ENCODE measurements around the gene THSD7A. TPM values are rescaled to one million over a fixed set of nuclear protein-coding genes. Genes with fewer than 3 reads are reported as not detected.

The THSD7A gene
- total RNA-seq, 3 donors from 2014 or later (not counting 1 experiment from before 2014, with no cell fraction given): 0.29 to 8.6 TPM; not detected in 1

GRCh38 chr7:11474902-11475585 lies 357.0 kb downstream of the THSD7A start:
- no peak for TF ChIP-seq CTCF (IDR thresholded peaks at IDR 0.05)
- H3K9me3 ChIP-seq (ENCODE audit: control insufficient read depth, insufficient read depth, low read length): no peaks in the 10 kb centered on the region
- no peak overlapping the region for H3K4me3 ChIP-seq (ENCODE audit: low read length)
- no peaks in the 10 kb centered on the region for H3K4me1 ChIP-seq (ENCODE audit: control insufficient read depth, insufficient read depth, low read length)
- no peaks in the 10 kb centered on the region for H3K4me1 Mint-ChIP-seq
- no peaks in the 10 kb centered on the region for H3K27me3 ChIP-seq (ENCODE audit: control insufficient read depth, insufficient read depth, low read length)
- intact Hi-C loops (cut with micrococcal nuclease): no loop called here
- peaks cover 6 to 12% of the 10 kb centered on the region in 2 donors for H3K9me3 Mint-ChIP-seq
- H3K27ac ChIP-seq (ENCODE audit: low read length): no peak overlapping the region
- H3K4me3 Mint-ChIP-seq: no peak overlapping the region
- DNase-seq (no peak), ATAC-seq (no peak)
- WGBS (ENCODE audit: insufficient coverage): 85% methylated on average over 6 of the region's 6 CpGs
- no peaks in the 10 kb centered on the region for H3K36me3 ChIP-seq (ENCODE audit: control insufficient read depth, insufficient read depth, low read length)
- no peak overlapping the region for H3K27ac Mint-ChIP-seq
- no peaks in the 10 kb centered on the region for H3K36me3 Mint-ChIP-seq
- no peaks in the 10 kb centered on the region for H3K27me3 Mint-ChIP-seq (ENCODE audit: low read depth in 2 of 2)

GRCh38 chr7:11473807-11474424 lies 358.1 kb downstream of the THSD7A start:
- ATAC-seq (no peak), DNase-seq (no peak)
- H3K27ac ChIP-seq (ENCODE audit: low read length): no peak overlapping the region
- Mint-ChIP-seq H3K4me1 (no peaks in the 10 kb centered on the region), H3K36me3 (no peaks in the 10 kb centered on the region), H3K4me3 (no peak overlapping the region), H3K9me3 (peaks cover 5 to 12% of the 10 kb centered on the region in 2 donors), H3K27me3 (ENCODE audit: low read depth in 2 of 2) (no peaks in the 10 kb centered on the region), H3K27ac (no peak overlapping the region)
- H3K27me3 ChIP-seq (ENCODE audit: control insufficient read depth, insufficient read depth, low read length): no peaks in the 10 kb centered on the region
- no peak for TF ChIP-seq CTCF (IDR thresholded peaks at IDR 0.05)
- H3K4me1 ChIP-seq (ENCODE audit: control insufficient read depth, insufficient read depth, low read length): no peaks in the 10 kb centered on the region
- H3K9me3 ChIP-seq (ENCODE audit: control insufficient read depth, insufficient read depth, low read length): no peaks in the 10 kb centered on the region
- intact Hi-C loops (cut with micrococcal nuclease): no loop called here
- H3K36me3 ChIP-seq (ENCODE audit: control insufficient read depth, insufficient read depth, low read length): no peaks in the 10 kb centered on the region
- no peak overlapping the region for H3K4me3 ChIP-seq (ENCODE audit: low read length)
- WGBS (ENCODE audit: insufficient coverage): 90% methylated on average over 8 of the region's 8 CpGs

- Mint-ChIP-seq H3K27ac (no peak overlapping the region), H3K36me3 (no peaks in the 10 kb centered on the region), H3K4me1 (no peaks in the 10 kb centered on the region), H3K27me3 (ENCODE audit: low read depth in 2 of 2) (no peaks in the 10 kb centered on the region), H3K4me3 (no peak overlapping the region), H3K9me3 (peaks cover 3 to 9% of the 10 kb centered on the region in 2 donors)
- ATAC-seq: no peak
- WGBS (ENCODE audit: insufficient coverage): no CpG with 5 or more reads among the region's 2 CpGs
- no peak for DNase-seq
- no peak overlapping the region for H3K4me3 ChIP-seq (ENCODE audit: low read length)
- TF ChIP-seq CTCF (IDR thresholded peaks at IDR 0.05): no peak
- no peaks in the 10 kb centered on the region for H3K27me3 ChIP-seq (ENCODE audit: control insufficient read depth, insufficient read depth, low read length)
- no peaks in the 10 kb centered on the region for H3K9me3 ChIP-seq (ENCODE audit: control insufficient read depth, insufficient read depth, low read length)
- no peak overlapping the region for H3K27ac ChIP-seq (ENCODE audit: low read length)
- intact Hi-C loops (cut with micrococcal nuclease): no loop called here
- H3K36me3 ChIP-seq (ENCODE audit: control insufficient read depth, insufficient read depth, low read length): no peaks in the 10 kb centered on the region
- no peaks in the 10 kb centered on the region for H3K4me1 ChIP-seq (ENCODE audit: control insufficient read depth, insufficient read depth, low read length)
Observed at GRCh38 chr7:11473220-11473619, 358.8 kb downstream of the THSD7A start.

All from natural killer cell (primary cell).